ENCODE results near the gene PLD6. TPM values are rescaled to one million over a fixed set of nuclear protein-coding genes. Genes with fewer than 3 reads are reported as not detected.
"Not testable (repeated sequence)": the region's sequence is repeated elsewhere in the genome, so short reads cannot be mapped to it uniquely, and the experiment has no call there.

The PLD6 gene
- total RNA-seq, 8 experiments from 2014 or later = 1.9 to 18.2 (median 4.8) TPM

GRCh38 chr17:17204041-17204591 is 2.0 kb downstream of the PLD6 start:
- ATAC-seq (replicated peaks in 6 of 8) = peak in 2 of 8 experiments; percentile 7 to 39
- WGBS, 10 experiments = 33 to 100% (median 92%) methylated on average over 1 to 5 of the region's 15 CpGs; no CpG with 5 or more reads in 5 of the 10 experiments
- H3K27ac ChIP-seq = no peak overlapping the region
- H3K4me1 ChIP-seq (replicated peaks in 1 of 2) = peaks cover 5 to 9% of the 10 kb centered on the region in 2 donors
- no peak overlapping the region for H3K4me3 ChIP-seq
- in situ Hi-C loops (cut with MboI; ENCODE audit: low pct_unique_long_range_greater_than_20kb in 2 of 9, low sequenced_read_pairs in 9 of 9, unreplicated experiment in 9 of 9) = loop anchor here in 1 of 9 experiments (25.0 kb wide), 1 partner anchor 192 kb away; no protein-coding TSS in a partner anchor

- H3K4me3 ChIP-seq = no peak overlapping the region
- H3K4me1 ChIP-seq (replicated peaks in 1 of 2) = peaks cover 5 to 9% of the 10 kb centered on the region in 2 donors
- in situ Hi-C loops (cut with MboI; ENCODE audit: low pct_unique_long_range_greater_than_20kb in 2 of 9, low sequenced_read_pairs in 9 of 9, unreplicated experiment in 9 of 9) = loop anchor here in 1 of 9 experiments (25.0 kb wide), 1 partner anchor 191 kb away; no protein-coding TSS in a partner anchor
- no peak overlapping the region for H3K27ac ChIP-seq
- no peak for ATAC-seq (replicated peaks in 6 of 8)
- 60 to 100% (median 100%) methylated on average over 1 to 6 of the region's 15 CpGs; no CpG with 5 or more reads in 2 of the 10 experiments for whole genome bisulfite sequencing, 10 experiments
Observed at GRCh38 chr17:17203173-17203730, 2.9 kb downstream of the PLD6 start.

DNA sequence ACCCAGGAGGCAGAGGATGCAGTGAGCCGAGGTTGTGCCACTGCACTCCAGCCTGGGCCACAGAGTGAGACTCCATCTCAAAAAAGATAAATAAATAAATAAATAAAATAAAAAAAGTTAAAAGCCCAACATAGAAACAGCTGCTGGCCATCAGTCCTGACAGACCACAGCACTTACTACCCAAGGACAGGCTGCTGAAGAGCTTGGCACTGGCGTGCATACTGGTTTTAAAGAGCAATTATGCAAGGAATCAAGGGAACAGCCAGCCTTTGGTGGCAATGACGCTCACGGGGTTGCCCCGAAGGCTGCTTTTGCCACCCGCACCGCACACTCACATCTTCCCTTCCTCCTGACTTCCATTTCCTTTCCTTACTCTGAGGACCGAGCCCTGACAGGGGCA is 4.2 kb downstream of the PLD6 start:
- H3K4me3 ChIP-seq = no peak overlapping the region
- H3K4me1 ChIP-seq (replicated peaks in 1 of 2) = peaks cover 5 to 9% of the 10 kb centered on the region in 2 donors
- 0 to 100% (median 92%) methylated on average over 1 to 6 of the region's 8 CpGs; no CpG with 5 or more reads in 2 of the 10 experiments for WGBS, 10 experiments
- in situ Hi-C loops (cut with MboI; ENCODE audit: low pct_unique_long_range_greater_than_20kb in 2 of 9, low sequenced_read_pairs in 9 of 9, unreplicated experiment in 9 of 9) = loop anchor here in 1 of 9 experiments (25.0 kb wide), 1 partner anchor 190 kb away; no protein-coding TSS in a partner anchor
- H3K27ac ChIP-seq = no peak overlapping the region
- no peak for ATAC-seq (replicated peaks in 6 of 8)

DNA sequence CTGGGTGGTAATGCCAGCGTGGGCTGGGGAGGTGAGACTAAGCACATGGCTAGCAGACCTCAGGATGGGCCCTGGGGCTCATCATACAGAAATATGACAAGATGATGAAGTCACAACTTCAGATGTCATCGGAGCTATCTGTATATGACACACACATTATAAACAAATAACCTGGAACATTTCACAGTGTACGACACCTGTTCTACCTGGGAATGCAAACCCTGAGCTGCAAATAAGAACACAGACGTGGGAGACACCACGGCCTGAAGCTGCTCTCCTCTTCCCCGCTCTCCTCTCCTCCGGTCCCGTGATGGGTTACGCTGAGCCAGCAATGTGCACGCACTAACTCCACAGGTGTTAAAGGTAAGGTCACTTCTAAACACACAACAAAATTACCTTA is 4.9 kb downstream of the PLD6 start:
- in situ Hi-C loops (cut with MboI; ENCODE audit: low pct_unique_long_range_greater_than_20kb in 2 of 9, low sequenced_read_pairs in 9 of 9, unreplicated experiment in 9 of 9) = loop anchor here in 1 of 9 experiments (25.0 kb wide), 1 partner anchor 189 kb away; no protein-coding TSS in a partner anchor
- Histone ChIP-seq H3K4me3 (no peak overlapping the region), H3K4me1 (replicated peaks in 1 of 2) (peaks cover 5 to 9% of the 10 kb centered on the region in 2 donors), H3K27ac (no peak overlapping the region)
- no peak for ATAC-seq (replicated peaks in 6 of 8)
- WGBS, 10 experiments = 0 to 100% (median 80%) methylated on average over 1 to 8 of the region's 10 CpGs; no CpG with 5 or more reads in 3 of the 10 experiments

DNA sequence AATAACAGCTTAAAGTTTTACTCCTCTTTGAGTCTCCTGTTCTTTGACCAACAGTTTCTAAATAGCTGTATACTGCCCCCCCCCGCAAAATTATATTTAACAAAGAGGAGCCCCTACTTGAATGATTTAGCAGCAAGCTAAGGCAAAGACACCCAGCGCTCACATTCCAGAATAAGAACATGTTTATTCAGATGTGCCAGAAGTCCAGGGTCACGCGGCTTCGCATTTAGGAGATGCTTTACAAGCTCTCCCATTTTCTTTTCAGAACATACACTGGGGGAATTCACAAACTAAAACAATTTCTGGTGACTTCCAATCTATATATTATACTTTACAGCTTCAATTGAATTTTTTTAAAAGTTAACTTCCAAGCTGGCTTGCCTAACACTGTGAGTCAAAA is 5.3 kb downstream of the PLD6 start:
- H3K27ac ChIP-seq = no peak overlapping the region
- H3K4me3 ChIP-seq = no peak overlapping the region
- H3K4me1 ChIP-seq (replicated peaks in 1 of 2) = peaks cover 5 to 9% of the 10 kb centered on the region in 2 donors
- in situ Hi-C loops (cut with MboI; ENCODE audit: low pct_unique_long_range_greater_than_20kb in 2 of 9, low sequenced_read_pairs in 9 of 9, unreplicated experiment in 9 of 9) = loop anchor here in 1 of 9 experiments (25.0 kb wide), 1 partner anchor 189 kb away; no protein-coding TSS in a partner anchor
- 72 to 100% (median 82%) methylated on average over 1 to 5 of the region's 5 CpGs; no CpG with 5 or more reads in 1 of the 10 experiments for WGBS, 10 experiments
- ATAC-seq (replicated peaks in 6 of 8) = no peak

DNA sequence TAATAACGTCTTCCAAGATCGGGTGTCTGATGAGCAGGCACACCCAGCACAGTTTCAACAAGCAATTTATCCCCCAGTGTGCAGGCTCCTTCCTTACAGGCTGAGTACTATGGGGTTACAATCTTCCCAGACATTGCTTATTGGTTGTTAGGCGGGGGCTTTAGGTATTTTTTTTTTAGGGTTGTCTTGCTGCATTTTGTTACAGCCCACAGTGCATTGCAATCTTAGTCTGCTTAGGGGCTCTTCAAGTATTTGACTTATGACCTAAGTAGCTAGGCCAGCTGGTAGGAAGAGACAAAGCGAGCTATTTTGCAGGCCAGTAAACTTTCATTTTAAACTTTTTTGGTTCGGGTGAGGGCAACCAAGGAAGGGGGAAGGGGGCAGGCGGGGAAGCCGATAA is 5.8 kb downstream of the PLD6 start:
- ATAC-seq (replicated peaks in 6 of 8) = no peak
- WGBS, 10 experiments = 65 to 89% (median 77%) methylated on average over 2 to 6 of the region's 7 CpGs; no CpG with 5 or more reads in 4 of the 10 experiments
- Histone ChIP-seq H3K4me3 (no peak overlapping the region), H3K27ac (no peak overlapping the region), H3K4me1 (replicated peaks in 1 of 2) (peaks cover 5 to 6% of the 10 kb centered on the region in 2 donors)
- in situ Hi-C loops (cut with MboI; ENCODE audit: low pct_unique_long_range_greater_than_20kb in 2 of 9, low sequenced_read_pairs in 9 of 9, unreplicated experiment in 9 of 9) = loop anchor here in 1 of 9 experiments (25.0 kb wide), 1 partner anchor 188 kb away; no protein-coding TSS in a partner anchor

DNA sequence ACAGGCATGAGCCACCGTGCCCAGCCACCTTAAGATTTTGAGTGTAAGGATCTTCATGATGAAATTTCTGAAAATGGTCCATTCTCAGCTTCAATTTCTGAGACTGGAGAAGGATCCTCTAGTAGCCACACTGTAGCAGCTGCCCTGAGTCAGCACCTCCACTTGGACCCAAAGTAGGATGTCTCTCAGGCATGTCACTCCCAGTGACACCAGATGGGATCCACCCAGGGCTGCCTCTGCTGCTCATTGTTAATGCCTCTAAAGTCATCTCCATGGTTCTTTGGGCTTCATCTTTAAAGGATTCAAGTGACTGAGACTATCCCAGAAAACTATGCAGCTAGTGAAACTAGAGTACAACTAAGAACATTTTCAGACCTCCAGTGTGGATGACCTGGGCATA is 7.9 kb downstream of the PLD6 start:
- peaks cover 0 to 2% of the 10 kb centered on the region in 2 donors for H3K4me1 ChIP-seq (replicated peaks in 1 of 2)
- WGBS, 10 experiments = no CpG with 5 or more reads among the region's 1 CpG
- no peak overlapping the region for H3K4me3 ChIP-seq
- in situ Hi-C loops (cut with MboI; ENCODE audit: low pct_unique_long_range_greater_than_20kb in 2 of 9, low sequenced_read_pairs in 9 of 9, unreplicated experiment in 9 of 9) = no loop called here
- no peak overlapping the region for H3K27ac ChIP-seq
- peak in 2 of 8 experiments; percentile 72 to 91 for ATAC-seq (replicated peaks in 6 of 8)

GRCh38 chr17:17196776-17197175 is 9.4 kb downstream of the PLD6 start:
- Histone ChIP-seq H3K4me3 (no peak overlapping the region), H3K4me1 (replicated peaks in 1 of 2) (peaks cover 3 to 5% of the 10 kb centered on the region in 2 donors), H3K27ac (no peak overlapping the region)
- no peak for ATAC-seq (replicated peaks in 6 of 8)
- in situ Hi-C loops (cut with MboI; ENCODE audit: low pct_unique_long_range_greater_than_20kb in 2 of 9, low sequenced_read_pairs in 9 of 9, unreplicated experiment in 9 of 9) = no loop called here

DNA sequence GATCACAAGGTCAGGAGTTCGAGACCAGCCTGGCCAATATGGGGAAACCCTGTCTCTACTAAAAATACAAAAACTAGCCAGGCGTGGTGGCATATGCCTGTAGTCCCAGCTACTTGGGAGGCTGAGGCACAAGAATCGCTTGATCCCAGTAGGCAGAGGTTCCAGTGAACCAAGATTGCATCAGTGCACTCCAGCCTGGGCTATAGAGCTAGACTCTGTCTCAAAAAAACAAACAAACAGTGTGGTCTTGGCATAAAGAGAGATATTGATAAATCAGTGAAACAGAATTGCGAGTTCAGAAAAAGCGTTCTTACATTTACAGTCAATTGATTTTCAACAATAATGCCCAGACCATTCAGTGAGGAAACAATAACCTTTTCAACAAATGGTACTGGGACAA is 10.7 kb downstream of the PLD6 start:
- ATAC-seq (replicated peaks in 6 of 8); H3K27ac ChIP-seq; H3K4me3 ChIP-seq; in situ Hi-C loops (cut with MboI; ENCODE audit: low pct_unique_long_range_greater_than_20kb in 2 of 9, low sequenced_read_pairs in 9 of 9, unreplicated experiment in 9 of 9); H3K4me1 ChIP-seq (replicated peaks in 1 of 2): not testable (repeated sequence)
- 85 to 100% (median 95%) methylated on average over 1 to 5 of the region's 5 CpGs; no CpG with 5 or more reads in 2 of the 10 experiments for WGBS, 10 experiments

DNA sequence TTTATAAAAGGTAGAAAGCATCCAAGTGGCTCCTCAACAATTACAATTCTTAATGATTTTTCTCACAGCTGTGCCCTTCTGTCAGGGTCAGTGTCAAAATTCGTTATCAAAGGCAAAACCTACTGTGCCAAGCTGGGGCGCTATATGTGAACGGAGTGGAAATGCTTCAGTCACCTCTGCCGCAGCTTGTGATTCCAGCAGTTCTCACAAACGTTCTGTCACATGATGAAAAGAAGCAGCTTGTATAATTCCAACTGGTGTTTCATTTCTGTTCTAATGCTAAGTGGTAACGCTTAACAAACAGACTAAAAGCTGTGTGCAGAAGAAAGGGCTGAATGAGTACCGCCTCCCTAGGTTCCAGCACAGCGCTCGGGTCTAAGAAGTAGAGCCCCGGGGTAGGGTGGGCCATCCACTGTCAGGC is 14.2 kb downstream of the PLD6 start:
- 0 to 88% (median 52%) methylated on average over 2 to 4 of the region's 10 CpGs; no CpG with 5 or more reads in 1 of the 10 experiments for WGBS, 10 experiments
- Histone ChIP-seq H3K4me3 (no peak overlapping the region), H3K4me1 (replicated peaks in 1 of 2) (peaks cover 6 to 9% of the 10 kb centered on the region in 2 donors), H3K27ac (no peak overlapping the region)
- in situ Hi-C loops (cut with MboI; ENCODE audit: low pct_unique_long_range_greater_than_20kb in 2 of 9, low sequenced_read_pairs in 9 of 9, unreplicated experiment in 9 of 9) = no loop called here
- ATAC-seq (replicated peaks in 6 of 8) = peak; percentile 51 to 90 (median 82)

DNA sequence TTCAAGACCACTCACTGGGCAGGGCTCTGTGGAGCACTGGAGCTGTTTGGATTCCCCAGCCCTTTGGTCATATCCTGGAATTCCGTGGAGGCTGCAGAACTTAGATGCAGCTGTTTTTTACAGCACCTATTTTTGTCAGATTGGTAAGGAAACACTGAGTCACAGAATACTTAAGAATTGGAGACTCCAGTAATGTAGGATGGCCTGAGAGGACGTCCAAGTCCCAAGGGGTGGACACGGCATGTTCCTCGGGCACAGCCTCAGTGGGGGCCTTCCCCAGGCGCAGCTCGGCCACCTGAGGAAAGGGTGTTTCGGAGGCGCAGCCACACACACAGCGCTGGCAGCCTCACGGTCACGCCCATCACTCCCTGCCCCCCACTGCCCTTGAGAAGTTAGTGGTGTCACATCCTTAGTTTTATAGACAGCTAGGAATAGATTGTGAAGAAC is 14.8 kb downstream of the PLD6 start:
- Histone ChIP-seq H3K4me3 (no peak overlapping the region), H3K4me1 (replicated peaks in 1 of 2) (peaks cover 12 to 15% of the 10 kb centered on the region in 2 donors), H3K27ac (no peak overlapping the region)
- in situ Hi-C loops (cut with MboI; ENCODE audit: low pct_unique_long_range_greater_than_20kb in 2 of 9, low sequenced_read_pairs in 9 of 9, unreplicated experiment in 9 of 9) = no loop called here
- WGBS, 10 experiments = 17 to 72% (median 60%) methylated on average over 6 to 10 of the region's 11 CpGs; no CpG with 5 or more reads in 6 of the 10 experiments
- peak in 5 of 8 experiments; percentile 20 to 42 (median 37) for ATAC-seq (replicated peaks in 6 of 8)

DNA sequence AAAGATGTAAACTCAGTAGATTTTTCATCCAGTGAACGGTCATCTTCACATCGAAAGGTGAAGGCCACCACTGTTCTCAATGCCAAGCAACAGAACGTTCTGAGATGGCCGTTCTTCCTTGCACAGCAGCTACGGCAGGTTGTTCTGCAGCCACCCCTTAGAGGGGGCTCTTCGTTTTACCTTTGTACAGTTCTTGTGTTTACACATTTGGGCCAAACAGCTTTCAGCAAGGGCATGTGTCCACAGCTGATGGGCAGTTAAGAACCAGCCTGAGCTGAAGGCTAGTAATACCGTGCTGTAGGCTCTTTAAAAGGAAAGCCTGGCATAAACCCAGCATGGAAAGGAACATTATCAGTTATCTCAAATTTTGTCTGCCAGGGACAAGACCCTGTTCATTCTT is 15.9 kb downstream of the PLD6 start:
- H3K4me3 ChIP-seq = no peak overlapping the region
- in situ Hi-C loops (cut with MboI; ENCODE audit: low pct_unique_long_range_greater_than_20kb in 2 of 9, low sequenced_read_pairs in 9 of 9, unreplicated experiment in 9 of 9) = no loop called here
- ATAC-seq (replicated peaks in 6 of 8) = peak in 1 of 8 experiments; percentile 27
- H3K4me1 ChIP-seq (replicated peaks in 1 of 2) = peaks cover 17 to 20% of the 10 kb centered on the region in 2 donors
- H3K27ac ChIP-seq = no peak overlapping the region
- 80 to 100% (median 94%) methylated on average over 1 to 6 of the region's 7 CpGs; no CpG with 5 or more reads in 1 of the 10 experiments for WGBS, 10 experiments

DNA sequence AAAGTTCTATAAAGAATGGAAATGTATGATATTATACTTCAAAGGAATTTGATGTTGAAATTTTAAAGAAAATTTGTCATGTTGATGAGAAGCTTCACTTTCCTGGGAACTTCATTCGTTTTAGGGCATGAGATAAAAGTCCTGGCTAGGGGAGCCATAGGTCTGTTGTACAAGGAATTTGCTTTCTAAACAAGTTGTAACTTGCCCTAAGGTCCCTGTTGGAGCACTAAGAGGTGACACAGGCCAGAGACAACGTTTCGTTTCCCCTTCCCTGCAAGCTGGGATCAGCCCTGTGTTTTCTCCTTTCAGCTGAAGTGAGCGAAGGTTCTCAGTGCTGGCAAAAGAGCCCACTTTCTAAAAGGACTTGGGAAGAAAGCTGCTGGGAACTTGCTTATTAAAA is 16.6 kb downstream of the PLD6 start:
- 33 to 100% (median 64%) methylated on average over 1 to 4 of the region's 4 CpGs; no CpG with 5 or more reads in 1 of the 10 experiments for WGBS, 10 experiments

More for the DNA sequence above, 16.6 kb downstream of the PLD6 start:
- no peak for ATAC-seq (replicated peaks in 6 of 8)
- in situ Hi-C loops (cut with MboI; ENCODE audit: low pct_unique_long_range_greater_than_20kb in 2 of 9, low sequenced_read_pairs in 9 of 9, unreplicated experiment in 9 of 9) = no loop called here
- Histone ChIP-seq H3K27ac (no peak overlapping the region), H3K4me1 (replicated peaks in 1 of 2) (peaks cover 17 to 20% of the 10 kb centered on the region in 2 donors), H3K4me3 (no peak overlapping the region)

Data from motor neuron (in vitro differentiated cells).